ENCODE data around the gene AFAP1. TPM values are rescaled to one million over a fixed set of nuclear protein-coding genes. Genes with fewer than 3 reads are reported as not detected.

AFAP1 gene
- total and polyA plus RNA-seq, 2 donors (not counting 3 experiments of a cell fraction or from before 2014, with no cell fraction given), result 32.3 to 103 TPM

DNA sequence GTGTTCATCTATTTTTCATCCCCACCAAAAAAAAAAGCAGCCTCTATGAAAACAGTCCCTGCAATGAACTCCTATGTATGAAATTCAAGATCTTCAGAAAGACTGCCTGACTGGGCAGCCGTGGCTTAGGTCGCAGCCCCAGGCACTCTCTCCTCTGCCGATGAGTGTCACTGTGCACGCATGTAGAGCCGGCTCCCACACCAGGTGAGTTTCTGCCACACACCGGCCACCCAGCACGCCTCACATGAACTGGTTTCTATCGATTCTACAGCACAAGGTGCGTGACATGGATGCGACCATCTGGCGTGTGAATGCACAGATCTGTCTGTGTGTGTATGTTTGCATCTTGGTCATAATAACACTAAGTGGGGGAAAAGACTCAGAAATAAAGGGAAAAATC is 140.4 kb downstream of the AFAP1 start:
- BruUV-seq (replicated peaks), result no TSS peak
- DNase-seq (ENCODE audit: low read depth, low spot score) (no peak), FAIRE-seq (no peak)
- Histone ChIP-seq H4K20me1 (replicated peaks; ENCODE audit: control insufficient read depth, extremely low read depth, insufficient read depth, low read length) (no peaks in the 10 kb centered on the region), H3K9me3 (replicated peaks; ENCODE audit: control insufficient read depth, insufficient read depth, low read length) (no peaks in the 10 kb centered on the region), H2AFZ (ENCODE audit: low read depth, low read length) (no peak overlapping the region), H3K9me1 (replicated peaks; ENCODE audit: control insufficient read depth, extremely low read depth, insufficient read depth, low read length) (no peaks in the 10 kb centered on the region), H3K4me3 (replicated peaks in 1 of 3; ENCODE audit: insufficient read depth in 1 of 3, low read depth in 1 of 3, low read length in 3 of 3) (no peak overlapping the region), H3K36me3 (ENCODE audit: control insufficient read depth in 2 of 2, extremely low read depth in 1 of 2, insufficient read depth in 2 of 2, low read length in 2 of 2) (peaks cover 32 to 38% of the 10 kb centered on the region in 2 experiments), H3K9ac (replicated peaks; ENCODE audit: extremely low read depth, insufficient read depth, low read length) (no peak overlapping the region), H3K4me1 (ENCODE audit: control insufficient read depth, extremely low read depth, insufficient read depth, low read length) (peaks cover 13% of the 10 kb centered on the region), H3K4me2 (ENCODE audit: insufficient read depth, low read length) (no peak overlapping the region), H3K27ac (ENCODE audit: insufficient read depth, low read depth, low read length) (no peak overlapping the region), H3K79me2 (ENCODE audit: control insufficient read depth, insufficient read depth, low read length) (peaks cover 40% of the 10 kb centered on the region), H3K27me3 (ENCODE audit: control insufficient read depth in 2 of 2, insufficient read depth in 2 of 2, low read length in 2 of 2) (no peaks in the 10 kb centered on the region)
- TF ChIP-seq EZH2 (IDR thresholded peaks at IDR 0.05; ENCODE audit: borderline replicate concordance, low read depth, low read length, severe bottlenecking) (no peak), POLR2A (IDR thresholded peaks at IDR 0.05; ENCODE audit: low read depth, low read length) (no peak), CTCF (IDR thresholded peaks at IDR 0.05; ENCODE audit: extremely low read depth in 1 of 2, insufficient read depth in 1 of 2, low read depth in 1 of 2, low read length in 2 of 2) (no peak), GATA2 (IDR thresholded peaks at IDR 0.05; ENCODE audit: insufficient read depth, insufficient read length, low read depth, low read length) (no peak), FOS (IDR thresholded peaks at IDR 0.05; ENCODE audit: borderline replicate concordance, insufficient read depth, low read length) (no peak), JUN (IDR thresholded peaks at IDR 0.05; ENCODE audit: borderline replicate concordance, insufficient read depth, insufficient read length, low read depth) (no peak), POLR2AphosphoS5 (IDR thresholded peaks at IDR 0.05; ENCODE audit: insufficient read depth, low read depth, low read length) (no peak), MAX (IDR thresholded peaks at IDR 0.05; ENCODE audit: insufficient read depth, insufficient read length) (no peak), MYC (IDR thresholded peaks at IDR 0.05; ENCODE audit: low read depth, low read length) (no peak)
- intact Hi-C loops (cut with micrococcal nuclease) (no loop called here), dilution Hi-C loops (cut with MboI; ENCODE audit: extremely low pct_ligation_motif_present, low sequenced_read_pairs) (no loop called here)
- POLR2A ChIA-PET, result no interaction called here
- CTCF ChIA-PET, result interaction anchor here (1.0 to 1.3 kb wide), 5 partner anchors 12 to 30 kb away, joined by 3 to 5 read pairs (median 3); no protein-coding TSS in a partner anchor
